ENCODE results near the gene XPNPEP3.

Gene XPNPEP3

GRCh38 chr22:40951795-40952605 is 95.1 kb downstream of the XPNPEP3 start:
- H3K4me1 Mint-ChIP-seq: peaks cover 29% of the 10 kb centered on the region
- ATAC-seq: no peak
- peak overlapping the region; percentile 92 for H3K27ac Mint-ChIP-seq
- no peaks in the 10 kb centered on the region for H3K27me3 Mint-ChIP-seq
- H3K4me3 Mint-ChIP-seq: peak overlapping the region; percentile 98
- no peaks in the 10 kb centered on the region for H3K9me3 Mint-ChIP-seq
- H3K36me3 Mint-ChIP-seq: peaks cover 21% of the 10 kb centered on the region

GRCh38 chr22:40953471-40953870 is 96.5 kb downstream of the XPNPEP3 start:
- H3K36me3 Mint-ChIP-seq: peaks cover 27% of the 10 kb centered on the region
- no peak for ATAC-seq
- H3K27me3 Mint-ChIP-seq: no peaks in the 10 kb centered on the region

GRCh38 chr22:40954113-40954512 is 97.2 kb downstream of the XPNPEP3 start:
- peaks cover 35% of the 10 kb centered on the region for H3K4me1 Mint-ChIP-seq
- H3K4me3 Mint-ChIP-seq: no peak overlapping the region
- peaks cover 30% of the 10 kb centered on the region for H3K36me3 Mint-ChIP-seq
- H3K27me3 Mint-ChIP-seq: no peaks in the 10 kb centered on the region
- ATAC-seq: no peak
- H3K9me3 Mint-ChIP-seq: no peaks in the 10 kb centered on the region
- H3K27ac Mint-ChIP-seq: peak overlapping the region; percentile 25

More at GRCh38 chr22:40953471-40953870, 96.5 kb downstream of the XPNPEP3 start:
- Mint-ChIP-seq H3K9me3 (no peaks in the 10 kb centered on the region), H3K4me3 (peak overlapping the region; percentile 44), H3K27ac (peak overlapping the region; percentile 25), H3K4me1 (peaks cover 35% of the 10 kb centered on the region)

GRCh38 chr22:40955571-40955970 is 98.6 kb downstream of the XPNPEP3 start:
- H3K36me3 Mint-ChIP-seq: peaks cover 37% of the 10 kb centered on the region
- no peak overlapping the region for H3K27ac Mint-ChIP-seq
- no peaks in the 10 kb centered on the region for H3K9me3 Mint-ChIP-seq
- no peak overlapping the region for H3K4me3 Mint-ChIP-seq
- H3K27me3 Mint-ChIP-seq: no peaks in the 10 kb centered on the region
- H3K4me1 Mint-ChIP-seq: peaks cover 49% of the 10 kb centered on the region
- ATAC-seq: no peak

- H3K9me3 Mint-ChIP-seq: no peaks in the 10 kb centered on the region
- ATAC-seq: no peak
- no peaks in the 10 kb centered on the region for H3K27me3 Mint-ChIP-seq
- no peak overlapping the region for H3K4me3 Mint-ChIP-seq
- H3K36me3 Mint-ChIP-seq: peaks cover 40% of the 10 kb centered on the region
- H3K4me1 Mint-ChIP-seq: peaks cover 46% of the 10 kb centered on the region
- no peak overlapping the region for H3K27ac Mint-ChIP-seq
Observed at GRCh38 chr22:40957601-40958000, 100.7 kb downstream of the XPNPEP3 start.

GRCh38 chr22:40958299-40958698 is 101.4 kb downstream of the XPNPEP3 start:
- H3K9me3 Mint-ChIP-seq: no peaks in the 10 kb centered on the region
- peaks cover 38% of the 10 kb centered on the region for H3K36me3 Mint-ChIP-seq
- no peak for ATAC-seq
- H3K27ac Mint-ChIP-seq: no peak overlapping the region
- H3K27me3 Mint-ChIP-seq: no peaks in the 10 kb centered on the region
- peaks cover 39% of the 10 kb centered on the region for H3K4me1 Mint-ChIP-seq
- no peak overlapping the region for H3K4me3 Mint-ChIP-seq

- Mint-ChIP-seq H3K4me1 (peaks cover 25% of the 10 kb centered on the region), H3K27me3 (no peaks in the 10 kb centered on the region), H3K36me3 (peaks cover 20% of the 10 kb centered on the region), H3K4me3 (no peak overlapping the region), H3K9me3 (no peaks in the 10 kb centered on the region), H3K27ac (no peak overlapping the region)
- ATAC-seq: no peak
Observed at GRCh38 chr22:40960145-40960544, 103.2 kb downstream of the XPNPEP3 start.

- Mint-ChIP-seq H3K4me3 (no peak overlapping the region), H3K27ac (peak overlapping the region; percentile 4), H3K9me3 (no peaks in the 10 kb centered on the region), H3K27me3 (no peaks in the 10 kb centered on the region), H3K36me3 (peaks cover 31% of the 10 kb centered on the region), H3K4me1 (peaks cover 5% of the 10 kb centered on the region)
- no peak for ATAC-seq
Observed at GRCh38 chr22:40965936-40966725, 109.2 kb downstream of the XPNPEP3 start.

- no peak overlapping the region for H3K4me3 Mint-ChIP-seq
- peak overlapping the region; percentile 4 for H3K27ac Mint-ChIP-seq
- no peak for ATAC-seq
- no peaks in the 10 kb centered on the region for H3K9me3 Mint-ChIP-seq
- peaks cover 31% of the 10 kb centered on the region for H3K36me3 Mint-ChIP-seq
- peaks cover 5% of the 10 kb centered on the region for H3K4me1 Mint-ChIP-seq
- H3K27me3 Mint-ChIP-seq: no peaks in the 10 kb centered on the region
Observed at GRCh38 chr22:40966726-40967085, 109.8 kb downstream of the XPNPEP3 start.

- peaks cover 36% of the 10 kb centered on the region for H3K36me3 Mint-ChIP-seq
- H3K4me1 Mint-ChIP-seq: peaks cover 5% of the 10 kb centered on the region
- no peaks in the 10 kb centered on the region for H3K9me3 Mint-ChIP-seq
- peak overlapping the region; percentile 4 for H3K27ac Mint-ChIP-seq
- H3K4me3 Mint-ChIP-seq: no peak overlapping the region
- H3K27me3 Mint-ChIP-seq: no peaks in the 10 kb centered on the region
- no peak for ATAC-seq
Observed at GRCh38 chr22:40967111-40967760, 110.3 kb downstream of the XPNPEP3 start.

GRCh38 chr22:40972587-40972986 is 115.6 kb downstream of the XPNPEP3 start:
- ATAC-seq: no peak
- Mint-ChIP-seq H3K9me3 (no peaks in the 10 kb centered on the region), H3K4me3 (no peak overlapping the region), H3K4me1 (no peaks in the 10 kb centered on the region), H3K27ac (no peak overlapping the region), H3K36me3 (peaks cover 25% of the 10 kb centered on the region), H3K27me3 (no peaks in the 10 kb centered on the region)

- H3K27ac Mint-ChIP-seq: no peak overlapping the region
- H3K4me3 Mint-ChIP-seq: no peak overlapping the region
- H3K9me3 Mint-ChIP-seq: no peaks in the 10 kb centered on the region
- no peak for ATAC-seq
- no peaks in the 10 kb centered on the region for H3K4me1 Mint-ChIP-seq
- H3K27me3 Mint-ChIP-seq: no peaks in the 10 kb centered on the region
- peaks cover 24% of the 10 kb centered on the region for H3K36me3 Mint-ChIP-seq
Observed at GRCh38 chr22:40973144-40973543, 116.2 kb downstream of the XPNPEP3 start.

GRCh38 chr22:40975366-40975765 is 118.4 kb downstream of the XPNPEP3 start:
- Mint-ChIP-seq H3K9me3 (no peaks in the 10 kb centered on the region), H3K36me3 (peaks cover 21% of the 10 kb centered on the region), H3K4me1 (no peaks in the 10 kb centered on the region), H3K27me3 (no peaks in the 10 kb centered on the region), H3K27ac (no peak overlapping the region), H3K4me3 (no peak overlapping the region)
- ATAC-seq: no peak

- H3K4me3 Mint-ChIP-seq: no peak overlapping the region
- no peak overlapping the region for H3K27ac Mint-ChIP-seq
Observed at GRCh38 chr22:40976866-40977700, 120.1 kb downstream of the XPNPEP3 start.

GRCh38 chr22:40979198-40979597 is 122.2 kb downstream of the XPNPEP3 start:
- no peak for ATAC-seq
- Mint-ChIP-seq H3K27ac (no peak overlapping the region), H3K27me3 (no peaks in the 10 kb centered on the region), H3K4me1 (peaks cover 18% of the 10 kb centered on the region), H3K9me3 (no peaks in the 10 kb centered on the region), H3K36me3 (no peaks in the 10 kb centered on the region), H3K4me3 (no peak overlapping the region)

More at GRCh38 chr22:40976866-40977700, 120.1 kb downstream of the XPNPEP3 start:
- H3K4me1 Mint-ChIP-seq: no peaks in the 10 kb centered on the region
- no peak for ATAC-seq
- no peaks in the 10 kb centered on the region for H3K9me3 Mint-ChIP-seq
- no peaks in the 10 kb centered on the region for H3K27me3 Mint-ChIP-seq
- peaks cover 13% of the 10 kb centered on the region for H3K36me3 Mint-ChIP-seq
